Tibial artery (tissue), 4 donors: ENCODE results near the gene TXNDC17.

Experiments
- DNase-seq, 2 donors: peaks; one replicate each; pipeline ENCODE4 v3.0.0-alpha.2; 2019
- H3K27ac ChIP-seq, 2 donors: fragments of 200-600 bp; sonication (generic) in 1 of 2; 1 replicate in 1 of 2; 2 replicates in 1 of 2; pipeline ENCODE4 v1.5.1; 2018 to 2019; ENCODE audit warnings: mild to moderate bottlenecking in 1 of 2
- H3K27me3 ChIP-seq, 2 donors: fragments of 200-600 bp; sonication (generic) in 1 of 2; one replicate each; pipeline versions ENCODE4 v1.5.1 to v1.6.0; 2016 to 2019
- H3K36me3 ChIP-seq, 3 donors: fragments of 200-600 bp; sonication (generic) in 2 of 3; one replicate each; pipeline ENCODE4 v1.5.1; 2016 to 2019; ENCODE audit warnings: mild to moderate bottlenecking in 2 of 3
- H3K4me1 ChIP-seq, 4 donors: fragments of 200-600 bp; sonication (generic) in 2 of 4; 1 replicate in 3 of 4; 2 replicates in 1 of 4; pipeline ENCODE4 v1.5.1; 2016 to 2019
- H3K4me3 ChIP-seq, 2 donors: fragments of 200-600 bp; sonication (generic) in 1 of 2; 1 replicate in 1 of 2; 2 replicates in 1 of 2; pipeline ENCODE4 v1.5.1; 2018 to 2019; ENCODE audit warnings: mild to moderate bottlenecking in 2 of 2
- H3K9me3 ChIP-seq, 3 donors: fragments of 200-600 bp; sonication (generic) in 1 of 3; one replicate each; pipeline ENCODE4 v1.5.1; 2016 to 2019
- CTCF ChIP-seq, 2 experiments: fragments of 200-600 bp in 1 of 2; fragments of 450-650 bp in 1 of 2; IDR thresholded peaks; one replicate each; pipeline ENCODE4 v1.5.1; 2017 to 2019; ENCODE audit warnings: antibody characterized with exemption in 2 of 2, mild to moderate bottlenecking in 1 of 2, moderate library complexity in 1 of 2
- intact Hi-C: fragments of 100-400 bp; cut with DNase I; formaldehyde crosslinking; loops from one replicate; pipeline ENCODE4 v1.15.0; 2023; ENCODE audit warnings: low total_unique reads

The TXNDC17 gene

GRCh38 chr17:6639586-6640535 lies 999 bp upstream of the TXNDC17 start:
- peak in 1 of 2 donors; percentile 63 for DNase-seq
- no peaks in the 10 kb centered on the region for H3K9me3 ChIP-seq

GRCh38 chr17:6641247-6641863 lies 495 bp downstream of the TXNDC17 start:
- H3K4me3 ChIP-seq, result peak overlapping the region; percentile 61 to 77
- H3K27ac ChIP-seq, result peak overlapping the region; percentile 66 to 84
- intact Hi-C loops, result no loop called here
- no peaks in the 10 kb centered on the region for H3K9me3 ChIP-seq
- no peak for DNase-seq
- H3K4me1 ChIP-seq, result peaks cover 0 to 28% (median 21%) of the 10 kb centered on the region in 4 donors
- H3K36me3 ChIP-seq, result peaks cover 12 to 24% (median 13%) of the 10 kb centered on the region in 3 donors
- no peak for TF ChIP-seq CTCF (IDR thresholded peaks at IDR 0.05)
- H3K27me3 ChIP-seq, result no peaks in the 10 kb centered on the region

More at GRCh38 chr17:6639586-6640535, 999 bp upstream of the TXNDC17 start:
- Histone ChIP-seq H3K4me1 (peaks cover 0 to 28% (median 21%) of the 10 kb centered on the region in 4 donors), H3K27ac (peak overlapping the region; percentile 66 to 84), H3K36me3 (peaks cover 12 to 19% (median 13%) of the 10 kb centered on the region in 3 donors), H3K4me3 (peak overlapping the region; percentile 61 to 77), H3K27me3 (no peaks in the 10 kb centered on the region)
- intact Hi-C loops, result no loop called here
- TF ChIP-seq CTCF (IDR thresholded peaks at IDR 0.05), result no peak

GRCh38 chr17:6642592-6642991 lies 1.7 kb downstream of the TXNDC17 start:
- peaks cover 17 to 36% (median 21%) of the 10 kb centered on the region in 3 donors for H3K36me3 ChIP-seq
- H3K27ac ChIP-seq, result no peak overlapping the region
- H3K4me3 ChIP-seq, result no peak overlapping the region
- no peak for DNase-seq
- intact Hi-C loops, result no loop called here
- no peaks in the 10 kb centered on the region for H3K27me3 ChIP-seq
- no peaks in the 10 kb centered on the region for H3K9me3 ChIP-seq
- peaks cover 0 to 28% (median 21%) of the 10 kb centered on the region in 4 donors for H3K4me1 ChIP-seq
- no peak for TF ChIP-seq CTCF (IDR thresholded peaks at IDR 0.05)

GRCh38 chr17:6643451-6644125 lies 2.7 kb downstream of the TXNDC17 start:
- TF ChIP-seq CTCF (IDR thresholded peaks at IDR 0.05), result no peak
- Histone ChIP-seq H3K9me3 (no peaks in the 10 kb centered on the region), H3K4me3 (no peak overlapping the region), H3K36me3 (peaks cover 23 to 46% (median 30%) of the 10 kb centered on the region in 3 donors), H3K27me3 (no peaks in the 10 kb centered on the region), H3K4me1 (peaks cover 0 to 27% (median 18%) of the 10 kb centered on the region in 4 donors), H3K27ac (no peak overlapping the region)
- intact Hi-C loops, result no loop called here
- DNase-seq, result no peak

GRCh38 chr17:6648181-6648580 lies 7.3 kb downstream of the TXNDC17 start:
- Histone ChIP-seq H3K4me1 (peaks cover 0 to 37% (median 21%) of the 10 kb centered on the region in 4 donors), H3K9me3 (no peaks in the 10 kb centered on the region), H3K27ac (no peak overlapping the region), H3K27me3 (no peaks in the 10 kb centered on the region), H3K4me3 (no peak overlapping the region), H3K36me3 (peaks cover 27 to 47% (median 35%) of the 10 kb centered on the region in 3 donors)
- no peak for DNase-seq
- no peak for TF ChIP-seq CTCF (IDR thresholded peaks at IDR 0.05)
- intact Hi-C loops, result no loop called here
